ENCODE measurements around the gene PLA2R1. TPM values are rescaled to one million over a fixed set of nuclear protein-coding genes. Genes with fewer than 3 reads are reported as not detected.

Gene PLA2R1
- 2.0 and 3.0 TPM in 2 replicates for total RNA-seq

DNA sequence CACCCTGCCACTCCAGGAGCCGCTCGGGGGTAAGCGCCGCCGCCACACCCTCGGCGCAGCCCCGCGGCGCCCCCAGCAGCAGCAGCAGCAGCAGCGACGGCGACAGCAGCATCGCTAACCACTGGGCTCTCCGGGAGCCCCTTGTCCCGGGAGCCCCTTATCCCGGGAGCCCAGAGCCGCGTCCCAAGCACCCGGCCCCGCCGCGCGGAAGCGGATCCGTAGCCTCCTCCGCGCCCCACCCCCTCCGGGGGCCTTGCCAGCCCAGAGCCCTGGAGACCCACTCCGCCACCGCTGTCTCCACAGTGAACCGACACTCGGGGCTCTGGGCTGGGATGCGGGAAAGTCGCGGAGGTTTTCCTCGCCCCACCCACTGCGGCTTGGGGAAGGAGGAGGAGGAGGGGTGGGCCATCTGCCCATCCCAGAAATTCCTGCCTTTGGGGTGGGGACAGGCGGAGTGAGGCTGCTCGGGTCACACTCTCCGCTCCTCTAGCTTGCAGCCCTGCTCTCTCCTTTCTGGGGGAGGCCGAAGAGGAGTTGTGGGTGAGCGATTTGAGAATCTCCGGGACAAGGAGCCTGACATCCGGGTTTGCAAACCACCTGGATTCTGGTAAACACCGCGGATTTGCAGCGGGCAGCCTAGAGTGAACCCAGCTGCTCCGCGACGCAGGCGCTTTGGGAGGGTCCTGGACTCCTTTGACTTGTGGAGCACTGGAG lies at the start of gene PLA2R1:
TSS of gene PLA2R1 (minus strand) at position 324 of the 714 bp plus-strand sequence. CDS start at position 112, 212 bp downstream.

GRCh38 chr2:159904127-159904958 lies 158.1 kb downstream of the PLA2R1 start, which contains the start of gene LY75:
TSS of gene LY75 (minus strand) at chr2:159904756.

Other genes with a start within 250 kb of the PLA2R1 start
- gene LY75, start 157.9 kb downstream of the PLA2R1 start, total RNA-seq = 0.72 and 1.2 TPM in 2 replicates
- gene ITGB6, start 137.7 kb upstream of the PLA2R1 start, total RNA-seq = 1.1 and 15.0 TPM in 2 replicates